ENCODE data around the gene SUGCT. TPM values are rescaled to one million over a fixed set of nuclear protein-coding genes. Genes with fewer than 3 reads are reported as not detected.

The SUGCT gene
- total and polyA plus RNA-seq, 10 donors = 1.4 to 13.6 (median 2.5) TPM

GRCh38 chr7:40237731-40238130 lies 102.9 kb downstream of the SUGCT start:
- DNase-seq = no peak
- Histone ChIP-seq H3K4me1 (no peaks in the 10 kb centered on the region), H3K27me3 (replicated peaks in 1 of 7) (no peaks in the 10 kb centered on the region), H3K36me3 (no peaks in the 10 kb centered on the region), H3K4me3 (no peak overlapping the region), H3K9me3 (no peaks in the 10 kb centered on the region), H3K27ac (no peak overlapping the region)
- WGBS, 5 donors = 71 to 97% (median 92%) methylated on average over 1 of the region's 1 CpG
- intact Hi-C loops (cut with DNase I; ENCODE audit: low total_unique reads) = no loop called here
- no peak for TF ChIP-seq POLR2AphosphoS5 (IDR thresholded peaks at IDR 0.05)
- TF ChIP-seq POLR2A (IDR thresholded peaks at IDR 0.05) = no peak
- TF ChIP-seq, protein P1, sequence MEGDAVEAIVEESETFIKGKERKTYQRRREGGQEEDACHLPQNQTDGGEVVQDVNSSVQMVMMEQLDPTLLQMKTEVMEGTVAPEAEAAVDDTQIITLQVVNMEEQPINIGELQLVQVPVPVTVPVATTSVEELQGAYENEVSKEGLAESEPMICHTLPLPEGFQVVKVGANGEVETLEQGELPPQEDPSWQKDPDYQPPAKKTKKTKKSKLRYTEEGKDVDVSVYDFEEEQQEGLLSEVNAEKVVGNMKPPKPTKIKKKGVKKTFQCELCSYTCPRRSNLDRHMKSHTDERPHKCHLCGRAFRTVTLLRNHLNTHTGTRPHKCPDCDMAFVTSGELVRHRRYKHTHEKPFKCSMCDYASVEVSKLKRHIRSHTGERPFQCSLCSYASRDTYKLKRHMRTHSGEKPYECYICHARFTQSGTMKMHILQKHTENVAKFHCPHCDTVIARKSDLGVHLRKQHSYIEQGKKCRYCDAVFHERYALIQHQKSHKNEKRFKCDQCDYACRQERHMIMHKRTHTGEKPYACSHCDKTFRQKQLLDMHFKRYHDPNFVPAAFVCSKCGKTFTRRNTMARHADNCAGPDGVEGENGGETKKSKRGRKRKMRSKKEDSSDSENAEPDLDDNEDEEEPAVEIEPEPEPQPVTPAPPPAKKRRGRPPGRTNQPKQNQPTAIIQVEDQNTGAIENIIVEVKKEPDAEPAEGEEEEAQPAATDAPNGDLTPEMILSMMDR (IDR thresholded peaks at IDR 0.05 in 8 of 11, conservative IDR thresholded peaks at IDR 0.05 in 3 of 11) = no peak

DNA sequence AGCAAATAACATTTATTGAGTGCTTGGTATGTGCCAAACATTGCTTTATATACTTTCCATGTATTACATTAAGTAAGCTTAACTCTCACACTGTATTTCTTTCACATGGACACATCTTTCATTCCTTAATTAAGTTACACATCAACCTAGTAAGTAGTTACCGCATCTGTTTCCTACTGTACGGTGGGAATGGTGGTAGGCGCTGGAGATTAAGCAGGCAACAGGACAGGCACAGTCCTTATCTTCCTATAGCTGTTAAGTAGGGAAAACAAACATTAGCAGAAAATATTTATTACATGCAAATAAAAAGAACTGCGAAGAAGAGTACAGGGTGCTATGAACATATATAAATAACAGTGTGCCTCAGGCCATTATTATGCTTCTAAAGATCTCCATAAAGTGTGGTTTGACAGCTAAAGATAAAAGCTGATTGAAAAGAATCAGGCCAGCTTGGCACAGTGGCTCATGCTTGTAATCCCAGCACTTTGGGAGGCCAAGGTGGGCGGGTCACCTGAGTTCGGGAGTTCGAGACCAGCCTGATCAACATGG lies 105.0 kb downstream of the SUGCT start:
- H3K4me3 ChIP-seq = no peak overlapping the region
- TF ChIP-seq, protein P1 (IDR thresholded peaks at IDR 0.05 in 8 of 11, conservative IDR thresholded peaks at IDR 0.05 in 3 of 11) = no peak
- TF ChIP-seq POLR2AphosphoS5 (IDR thresholded peaks at IDR 0.05) (no peak), POLR2A (IDR thresholded peaks at IDR 0.05) (no peak)
- no peak overlapping the region for H3K27ac ChIP-seq
- no peaks in the 10 kb centered on the region for H3K9me3 ChIP-seq
- H3K4me1 ChIP-seq = no peaks in the 10 kb centered on the region
- 93 to 96% (median 96%) methylated on average over 7 of the region's 7 CpGs for WGBS, 5 donors
- H3K36me3 ChIP-seq = no peaks in the 10 kb centered on the region
- H3K27me3 ChIP-seq (replicated peaks in 1 of 7) = no peaks in the 10 kb centered on the region
- DNase-seq = no peak
- intact Hi-C loops (cut with DNase I; ENCODE audit: low total_unique reads) = no loop called here

GRCh38 chr7:40243076-40243475 lies 108.3 kb downstream of the SUGCT start:
- no peaks in the 10 kb centered on the region for H3K4me1 ChIP-seq
- H3K27ac ChIP-seq = no peak overlapping the region
- WGBS, 5 donors = 88 to 100% (median 94%) methylated on average over 1 of the region's 1 CpG
- H3K9me3 ChIP-seq = no peaks in the 10 kb centered on the region
- no peak overlapping the region for H3K4me3 ChIP-seq
- no peaks in the 10 kb centered on the region for H3K27me3 ChIP-seq (replicated peaks in 1 of 7)
- DNase-seq = no peak
- intact Hi-C loops (cut with DNase I; ENCODE audit: low total_unique reads) = no loop called here
- TF ChIP-seq POLR2AphosphoS5 (IDR thresholded peaks at IDR 0.05) (no peak), POLR2A (IDR thresholded peaks at IDR 0.05) (no peak)
- TF ChIP-seq, protein P1 (IDR thresholded peaks at IDR 0.05 in 8 of 11, conservative IDR thresholded peaks at IDR 0.05 in 3 of 11) = no peak
- H3K36me3 ChIP-seq = no peaks in the 10 kb centered on the region

GRCh38 chr7:40244226-40244625 lies 109.4 kb downstream of the SUGCT start:
- TF ChIP-seq, protein P1 (IDR thresholded peaks at IDR 0.05 in 8 of 11, conservative IDR thresholded peaks at IDR 0.05 in 3 of 11) = no peak
- TF ChIP-seq POLR2A (IDR thresholded peaks at IDR 0.05) = no peak
- TF ChIP-seq POLR2AphosphoS5 (IDR thresholded peaks at IDR 0.05) = no peak
- Histone ChIP-seq H3K9me3 (no peaks in the 10 kb centered on the region), H3K4me3 (no peak overlapping the region), H3K27me3 (replicated peaks in 1 of 7) (no peaks in the 10 kb centered on the region), H3K27ac (no peak overlapping the region), H3K36me3 (no peaks in the 10 kb centered on the region), H3K4me1 (no peaks in the 10 kb centered on the region)
- WGBS, 5 donors = 76 to 87% (median 86%) methylated on average over 4 of the region's 4 CpGs
- DNase-seq = no peak
- intact Hi-C loops (cut with DNase I; ENCODE audit: low total_unique reads) = no loop called here
